Liver (tissue), 9 donors: ENCODE data around the gene TBC1D12. TPM values are rescaled to one million over a fixed set of nuclear protein-coding genes. Genes with fewer than 3 reads are reported as not detected.
"Not testable (repeated sequence)": the region's sequence is repeated elsewhere in the genome, so short reads cannot be mapped to it uniquely, and the experiment has no call there.

Source experiments
- DNase-seq: peaks from one replicate; pipeline ENCODE4 v3.0.0-alpha.2; 2017; ENCODE audit warnings: low spot score
- H3K27ac ChIP-seq, 2 donors: one replicate each; pipeline ENCODE4 v1.7.0; 2013; ENCODE audit warnings: inconsistent platforms in 2 of 2, low read length in 2 of 2, control low read depth in 1 of 2, low read depth in 1 of 2, mild to moderate bottlenecking in 1 of 2
- H3K27me3 ChIP-seq, 4 donors: one replicate each; pipeline versions ENCODE4 v1.6.1 to v1.7.0; 2013; ENCODE audit warnings: low read length in 3 of 4, inconsistent platforms in 1 of 4, mild to moderate bottlenecking in 1 of 4, moderate library complexity in 1 of 4; ENCODE audit not compliant: control insufficient read depth in 4 of 4, insufficient read depth in 4 of 4
- H3K36me3 ChIP-seq, 4 donors: one replicate each; pipeline versions ENCODE4 v1.6.1 to v1.7.0; 2013; ENCODE audit warnings: low read length in 3 of 4, mild to moderate bottlenecking in 3 of 4, low read depth in 1 of 4, moderate library complexity in 1 of 4; ENCODE audit not compliant: control insufficient read depth in 4 of 4, insufficient read depth in 3 of 4
- H3K4me1 ChIP-seq, 4 donors: one replicate each; pipeline versions ENCODE4 v1.6.1 to v1.7.0; 2013; ENCODE audit warnings: low read length in 3 of 4, mild to moderate bottlenecking in 3 of 4, moderate library complexity in 1 of 4; ENCODE audit not compliant: control insufficient read depth in 4 of 4, insufficient read depth in 4 of 4
- H3K4me3 ChIP-seq, 3 donors: one replicate each; pipeline versions ENCODE4 v1.6.1 to v1.7.0; 2013; ENCODE audit warnings: low read length in 3 of 3, control low read depth in 1 of 3, low read depth in 1 of 3, mild to moderate bottlenecking in 1 of 3
- H3K9ac ChIP-seq, 2 donors: one replicate each; pipeline ENCODE4 v1.7.0; 2013; ENCODE audit warnings: low read length in 2 of 2, mild to moderate bottlenecking in 2 of 2, moderate library complexity in 2 of 2, control low read depth in 1 of 2, low read depth in 1 of 2
- H3K9me3 ChIP-seq, 4 donors: one replicate each; pipeline versions ENCODE4 v1.6.1 to v1.7.0; 2013; ENCODE audit warnings: low read length in 3 of 4; ENCODE audit not compliant: control insufficient read depth in 4 of 4
- ATF3 ChIP-seq: IDR thresholded peaks from 2 replicates; pipeline ENCODE4 v1.6.1; 2016; ENCODE audit warnings: antibody characterized with exemption
- FOXA1 ChIP-seq: IDR thresholded peaks from 2 replicates; pipeline ENCODE4 v1.6.1; 2016; ENCODE audit warnings: antibody characterized with exemption
- FOXA2 ChIP-seq: IDR thresholded peaks from 2 replicates; pipeline ENCODE4 v1.6.1; 2016; ENCODE audit warnings: antibody characterized with exemption
- GABPA ChIP-seq, 2 donors: IDR thresholded peaks in 1 of 2; conservative IDR thresholded peaks in 1 of 2; 2 replicates each; pipeline ENCODE4 v1.6.1; 2016; ENCODE audit warnings: antibody characterized with exemption in 2 of 2, mild to moderate bottlenecking in 1 of 2, moderate library complexity in 1 of 2
- HNF4A ChIP-seq, 2 donors: conservative IDR thresholded peaks; 2 replicates each; pipeline ENCODE4 v1.6.1; 2016; ENCODE audit warnings: antibody characterized with exemption in 2 of 2, mild to moderate bottlenecking in 2 of 2
- HNF4G ChIP-seq: IDR thresholded peaks from 2 replicates; pipeline ENCODE4 v1.6.1; 2016; ENCODE audit warnings: antibody characterized with exemption
- JUND ChIP-seq, 2 donors: IDR thresholded peaks; 2 replicates each; pipeline ENCODE4 v1.6.1; 2016; ENCODE audit warnings: antibody characterized with exemption in 2 of 2
- MAX ChIP-seq: IDR thresholded peaks from 2 replicates; pipeline ENCODE4 v1.6.1; 2016; ENCODE audit warnings: antibody characterized with exemption
- RAD21 ChIP-seq, 2 donors: IDR thresholded peaks; 2 replicates each; pipeline ENCODE4 v1.6.1; 2016; ENCODE audit warnings: antibody characterized with exemption in 2 of 2, mild to moderate bottlenecking in 2 of 2
- RXRA ChIP-seq, 2 donors: IDR thresholded peaks; 2 replicates each; pipeline ENCODE4 v1.6.1; 2017 to 2018; ENCODE audit warnings: antibody characterized with exemption in 2 of 2, mild to moderate bottlenecking in 1 of 2
- SP1 ChIP-seq: IDR thresholded peaks from 2 replicates; pipeline ENCODE4 v1.6.1; 2018; ENCODE audit warnings: antibody characterized with exemption, mild to moderate bottlenecking
- TAF1 ChIP-seq: conservative IDR thresholded peaks from 2 replicates; pipeline ENCODE4 v1.6.1; 2016; ENCODE audit warnings: antibody characterized with exemption, mild to moderate bottlenecking
- WGBS: extraction: QIAGEN DNeasy Blood & Tissue Kit; methylation state at CpG from one replicate; pipeline ENCODE4 v1.1.7; 2013; 5-methylcytosine and 5-hydroxymethylcytosine counted together
- polyA plus RNA-seq, 2 donors: library from polyadenylated mRNA; stranded (reverse) in 1 of 2; unstranded in 1 of 2; fragments of 200-250 nt in 1 of 2; fragments of >200 nt in 1 of 2; fragmentation: Nextera tagmentation in 1 of 2; extraction: Ambion mirVana in 1 of 2; gene quantifications; one replicate each; pipeline versions ENCODE4 v1.2.1 to v1.2.3, GENCODE V29; 2013 to 2015
- total RNA-seq, 2 donors: library from RNA; depleted of rRNA; stranded (reverse); fragments of >200 nt; gene quantifications; one replicate each; pipeline ENCODE4 v1.2.3, GENCODE V29; 2014
- TF ChIP-seq, protein P1 (sequence below): IDR thresholded peaks from 2 replicates; pipeline ENCODE4 v1.6.1; 2016; ENCODE audit warnings: antibody characterized with exemption, mild to moderate bottlenecking
- TF ChIP-seq, protein P2 (sequence below): fragments of 150-350 bp; IDR thresholded peaks from 2 replicates; pipeline ENCODE4 v1.5.1; 2017; ENCODE audit warnings: improper control_type of control experiment, low read depth, low read length; ENCODE audit not compliant: missing input control
- TF ChIP-seq, protein P3 (sequence below): IDR thresholded peaks from 2 replicates; pipeline ENCODE4 v1.6.1; 2016; ENCODE audit warnings: antibody characterized with exemption
- donor health status: healthy.
- donor health status: healthy.
- donor health status: healthy.
- donor health status: healthy.
- donor health status: healthy.

The TBC1D12 gene
- total and polyA plus RNA-seq, 4 donors: 2.6 to 7.5 (median 5.0) TPM

GRCh38 chr10:94383530-94383929, 18.8 kb upstream of the TBC1D12 start:
- H3K27me3 ChIP-seq: no peaks in the 10 kb centered on the region
- no peak for DNase-seq
- no peaks in the 10 kb centered on the region for H3K4me1 ChIP-seq
- 91% methylated on average over 2 of the region's 2 CpGs for WGBS
- TF ChIP-seq FOXA1: no peak
- no peak for TF ChIP-seq SP1
- TF ChIP-seq, protein P1, sequence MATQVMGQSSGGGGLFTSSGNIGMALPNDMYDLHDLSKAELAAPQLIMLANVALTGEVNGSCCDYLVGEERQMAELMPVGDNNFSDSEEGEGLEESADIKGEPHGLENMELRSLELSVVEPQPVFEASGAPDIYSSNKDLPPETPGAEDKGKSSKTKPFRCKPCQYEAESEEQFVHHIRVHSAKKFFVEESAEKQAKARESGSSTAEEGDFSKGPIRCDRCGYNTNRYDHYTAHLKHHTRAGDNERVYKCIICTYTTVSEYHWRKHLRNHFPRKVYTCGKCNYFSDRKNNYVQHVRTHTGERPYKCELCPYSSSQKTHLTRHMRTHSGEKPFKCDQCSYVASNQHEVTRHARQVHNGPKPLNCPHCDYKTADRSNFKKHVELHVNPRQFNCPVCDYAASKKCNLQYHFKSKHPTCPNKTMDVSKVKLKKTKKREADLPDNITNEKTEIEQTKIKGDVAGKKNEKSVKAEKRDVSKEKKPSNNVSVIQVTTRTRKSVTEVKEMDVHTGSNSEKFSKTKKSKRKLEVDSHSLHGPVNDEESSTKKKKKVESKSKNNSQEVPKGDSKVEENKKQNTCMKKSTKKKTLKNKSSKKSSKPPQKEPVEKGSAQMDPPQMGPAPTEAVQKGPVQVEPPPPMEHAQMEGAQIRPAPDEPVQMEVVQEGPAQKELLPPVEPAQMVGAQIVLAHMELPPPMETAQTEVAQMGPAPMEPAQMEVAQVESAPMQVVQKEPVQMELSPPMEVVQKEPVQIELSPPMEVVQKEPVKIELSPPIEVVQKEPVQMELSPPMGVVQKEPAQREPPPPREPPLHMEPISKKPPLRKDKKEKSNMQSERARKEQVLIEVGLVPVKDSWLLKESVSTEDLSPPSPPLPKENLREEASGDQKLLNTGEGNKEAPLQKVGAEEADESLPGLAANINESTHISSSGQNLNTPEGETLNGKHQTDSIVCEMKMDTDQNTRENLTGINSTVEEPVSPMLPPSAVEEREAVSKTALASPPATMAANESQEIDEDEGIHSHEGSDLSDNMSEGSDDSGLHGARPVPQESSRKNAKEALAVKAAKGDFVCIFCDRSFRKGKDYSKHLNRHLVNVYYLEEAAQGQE: no peak
- TF ChIP-seq HNF4A (conservative IDR thresholded peaks at IDR 0.05): no peak
- TF ChIP-seq TAF1: no peak
- TF ChIP-seq RXRA (IDR thresholded peaks at IDR 0.05): no peak
- no peak for TF ChIP-seq ATF3
- TF ChIP-seq FOXA2: no peak
- TF ChIP-seq RAD21 (IDR thresholded peaks at IDR 0.05): no peak
- TF ChIP-seq, protein P2, sequence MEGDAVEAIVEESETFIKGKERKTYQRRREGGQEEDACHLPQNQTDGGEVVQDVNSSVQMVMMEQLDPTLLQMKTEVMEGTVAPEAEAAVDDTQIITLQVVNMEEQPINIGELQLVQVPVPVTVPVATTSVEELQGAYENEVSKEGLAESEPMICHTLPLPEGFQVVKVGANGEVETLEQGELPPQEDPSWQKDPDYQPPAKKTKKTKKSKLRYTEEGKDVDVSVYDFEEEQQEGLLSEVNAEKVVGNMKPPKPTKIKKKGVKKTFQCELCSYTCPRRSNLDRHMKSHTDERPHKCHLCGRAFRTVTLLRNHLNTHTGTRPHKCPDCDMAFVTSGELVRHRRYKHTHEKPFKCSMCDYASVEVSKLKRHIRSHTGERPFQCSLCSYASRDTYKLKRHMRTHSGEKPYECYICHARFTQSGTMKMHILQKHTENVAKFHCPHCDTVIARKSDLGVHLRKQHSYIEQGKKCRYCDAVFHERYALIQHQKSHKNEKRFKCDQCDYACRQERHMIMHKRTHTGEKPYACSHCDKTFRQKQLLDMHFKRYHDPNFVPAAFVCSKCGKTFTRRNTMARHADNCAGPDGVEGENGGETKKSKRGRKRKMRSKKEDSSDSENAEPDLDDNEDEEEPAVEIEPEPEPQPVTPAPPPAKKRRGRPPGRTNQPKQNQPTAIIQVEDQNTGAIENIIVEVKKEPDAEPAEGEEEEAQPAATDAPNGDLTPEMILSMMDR: no peak
- no peak for TF ChIP-seq MAX
- TF ChIP-seq JUND (IDR thresholded peaks at IDR 0.05): no peak
- no peak for TF ChIP-seq HNF4G
- TF ChIP-seq, protein P3, sequence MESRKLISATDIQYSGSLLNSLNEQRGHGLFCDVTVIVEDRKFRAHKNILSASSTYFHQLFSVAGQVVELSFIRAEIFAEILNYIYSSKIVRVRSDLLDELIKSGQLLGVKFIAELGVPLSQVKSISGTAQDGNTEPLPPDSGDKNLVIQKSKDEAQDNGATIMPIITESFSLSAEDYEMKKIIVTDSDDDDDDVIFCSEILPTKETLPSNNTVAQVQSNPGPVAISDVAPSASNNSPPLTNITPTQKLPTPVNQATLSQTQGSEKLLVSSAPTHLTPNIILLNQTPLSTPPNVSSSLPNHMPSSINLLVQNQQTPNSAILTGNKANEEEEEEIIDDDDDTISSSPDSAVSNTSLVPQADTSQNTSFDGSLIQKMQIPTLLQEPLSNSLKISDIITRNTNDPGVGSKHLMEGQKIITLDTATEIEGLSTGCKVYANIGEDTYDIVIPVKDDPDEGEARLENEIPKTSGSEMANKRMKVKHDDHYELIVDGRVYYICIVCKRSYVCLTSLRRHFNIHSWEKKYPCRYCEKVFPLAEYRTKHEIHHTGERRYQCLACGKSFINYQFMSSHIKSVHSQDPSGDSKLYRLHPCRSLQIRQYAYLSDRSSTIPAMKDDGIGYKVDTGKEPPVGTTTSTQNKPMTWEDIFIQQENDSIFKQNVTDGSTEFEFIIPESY: no peak
- TF ChIP-seq GABPA (IDR thresholded peaks at IDR 0.05 in 1 of 2, conservative IDR thresholded peaks at IDR 0.05 in 1 of 2): no peak
- no peak overlapping the region for H3K4me3 ChIP-seq
- no peaks in the 10 kb centered on the region for H3K9me3 ChIP-seq
- no peaks in the 10 kb centered on the region for H3K36me3 ChIP-seq
- H3K27ac ChIP-seq: no peak overlapping the region
- H3K9ac ChIP-seq: no peak overlapping the region

DNA sequence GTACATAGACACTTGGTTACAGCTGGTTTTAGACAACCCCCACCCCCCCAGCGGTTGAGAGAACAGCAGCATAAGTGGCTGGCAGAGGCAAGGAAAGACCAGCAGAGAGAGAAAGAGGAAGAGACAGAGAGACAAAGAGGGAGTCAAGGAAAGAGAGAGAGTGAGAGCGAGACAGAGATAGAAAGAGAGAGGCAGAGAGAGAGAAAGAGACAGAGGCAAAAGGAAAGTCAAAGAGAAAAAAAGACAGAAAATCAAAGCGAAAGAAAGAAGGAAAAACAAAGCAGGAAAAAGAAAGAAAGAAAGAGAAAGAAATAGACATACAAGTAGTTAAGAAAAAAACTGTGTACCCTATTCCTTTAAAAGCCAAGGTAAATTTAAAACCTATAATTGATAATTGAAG, 16.6 kb upstream of the TBC1D12 start:
- WGBS: 97% methylated on average over 3 of the region's 3 CpGs
- H3K27me3 ChIP-seq, H3K36me3 ChIP-seq, H3K4me3 ChIP-seq, H3K9me3 ChIP-seq, H3K4me1 ChIP-seq, DNase-seq, H3K27ac ChIP-seq, H3K9ac ChIP-seq: not testable (repeated sequence)

DNA sequence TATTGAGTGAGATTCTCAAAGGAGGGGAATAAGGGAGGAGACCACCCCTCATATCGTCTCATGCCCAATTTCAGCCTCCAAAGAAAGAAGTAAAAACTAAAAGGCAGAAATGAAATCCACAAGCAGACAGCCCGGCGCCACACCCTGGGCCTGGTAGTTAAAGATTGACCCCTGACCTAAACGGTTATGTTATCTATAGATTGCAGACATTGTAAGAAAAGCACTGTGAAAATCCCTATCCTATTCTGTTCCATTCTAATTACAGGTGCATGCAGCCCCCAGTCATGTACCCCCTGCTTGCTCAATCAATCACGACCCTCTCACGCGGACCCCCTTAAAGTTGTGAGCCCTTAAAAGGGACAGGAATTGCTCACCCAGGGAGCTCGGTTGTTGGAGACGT, 10.2 kb upstream of the TBC1D12 start:
- WGBS: 83% methylated on average over 9 of the region's 9 CpGs
- not testable (repeated sequence) for H3K27me3 ChIP-seq, DNase-seq

More for the DNA sequence above, 10.2 kb upstream of the TBC1D12 start:
- H3K4me3 ChIP-seq, H3K27ac ChIP-seq, H3K9me3 ChIP-seq, H3K36me3 ChIP-seq, H3K4me1 ChIP-seq, H3K9ac ChIP-seq: not testable (repeated sequence)
